GM23248 (cell line): ENCODE data around the gene ZNF764.
"Not testable (repeated sequence)": the region's sequence is repeated elsewhere in the genome, so short reads cannot be mapped to it uniquely, and the experiment has no call there.

Experiments
- EZH2 ChIP-seq: fragments of 200-600 bp; sonication (generic); IDR thresholded peaks from 2 replicates; pipeline ENCODE4 v1.6.1; 2018; ENCODE audit warnings: antibody characterized with exemption, mild to moderate bottlenecking; ENCODE audit not compliant: insufficient read depth, poor library complexity, severe bottlenecking
- EZH2phosphoT487 ChIP-seq: fragments of 200-600 bp; sonication (generic); IDR thresholded peaks from 2 replicates; pipeline ENCODE4 v1.6.1; 2018; ENCODE audit warnings: antibody characterized with exemption, moderate library complexity, mild to moderate bottlenecking, low read depth; ENCODE audit not compliant: insufficient read depth

DNA sequence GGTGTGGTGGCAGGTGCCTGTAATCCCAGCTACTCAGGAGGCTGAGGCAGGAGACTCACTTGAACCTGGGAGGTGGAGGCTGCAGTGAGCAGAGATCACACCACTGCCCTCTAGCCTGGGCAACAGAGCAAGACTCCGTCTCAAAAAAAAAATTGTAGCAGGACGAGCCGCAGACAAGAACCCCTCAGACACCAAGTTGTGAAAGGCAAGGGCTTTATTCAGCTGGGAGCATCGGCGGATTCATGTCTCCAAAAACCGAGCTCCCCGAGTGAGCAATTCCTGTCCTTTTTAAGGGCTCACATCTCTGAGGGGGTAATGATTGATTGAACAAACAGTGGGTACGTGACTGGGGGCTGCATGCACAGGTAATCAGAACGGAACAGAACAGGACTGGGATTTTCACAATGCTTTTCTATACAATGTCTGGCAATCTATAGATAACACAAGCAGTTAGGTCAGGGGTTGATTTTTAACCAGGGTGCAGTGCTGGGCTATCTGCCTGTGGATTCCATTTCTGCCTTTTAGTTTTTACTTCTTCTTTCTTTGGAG lies 17.2 kb downstream of the ZNF764 start:
- not testable (repeated sequence) for TF ChIP-seq EZH2, EZH2phosphoT487
